Stomach (tissue), 9 donors: ENCODE measurements around the gene NELL1. TPM values are rescaled to one million over a fixed set of nuclear protein-coding genes. Genes with fewer than 3 reads are reported as not detected.
A peak's percentile ranks its signal among the peaks of the same experiment; 100 is the strongest.

Experiments
- DNase-seq, 2 donors: peaks; one replicate each; pipeline versions ENCODE4 v3.0.0 to v3.0.0-alpha.2; 2013 to 2019
- H3K27ac ChIP-seq, 5 donors: fragments of 200-600 bp in 4 of 5; sonication (generic) in 4 of 5; one replicate each; pipeline ENCODE4 v1.5.1; 2013 to 2019; ENCODE audit warnings: mild to moderate bottlenecking in 1 of 5, moderate library complexity in 1 of 5
- H3K27me3 ChIP-seq, 3 donors: fragments of 200-600 bp; sonication (generic); one replicate each; pipeline ENCODE4 v1.5.1; 2017 to 2019; ENCODE audit warnings: mixed run types in 1 of 3
- H3K36me3 ChIP-seq, 4 donors: fragments of 200-600 bp; sonication (generic); 1 replicate in 3 of 4; 2 replicates in 1 of 4; pipeline ENCODE4 v1.5.1; 2016 to 2019
- H3K4me1 ChIP-seq, 4 donors: fragments of 200-600 bp; sonication (generic); one replicate each; pipeline ENCODE4 v1.5.1; 2016 to 2019
- H3K4me3 ChIP-seq, 4 donors: fragments of 200-600 bp; sonication (generic) in 3 of 4; one replicate each; pipeline ENCODE4 v1.5.1; 2016 to 2019; ENCODE audit warnings: mild to moderate bottlenecking in 1 of 4
- H3K9me3 ChIP-seq, 4 donors: fragments of 200-600 bp; sonication (generic); one replicate each; pipeline ENCODE4 v1.5.1; 2016 to 2019
- EP300 ChIP-seq: sonication (generic); formaldehyde crosslinking; IDR thresholded peaks from one replicate; pipeline ENCODE4 v1.6.1; 2017; ENCODE audit warnings: antibody characterized with exemption
- POLR2A ChIP-seq, 4 donors: fragments of 450-650 bp; IDR thresholded peaks; one replicate each; pipeline ENCODE4 v1.6.1; 2016; ENCODE audit warnings: antibody characterized with exemption in 4 of 4, control low read depth in 2 of 4, mild to moderate bottlenecking in 1 of 4, moderate library complexity in 1 of 4
- POLR2AphosphoS5 ChIP-seq, 3 donors: sonication (generic); formaldehyde crosslinking; IDR thresholded peaks; one replicate each; pipeline ENCODE4 v1.6.1; 2016; ENCODE audit warnings: antibody characterized with exemption in 3 of 3
- WGBS, 5 donors: extraction: QIAGEN DNeasy Blood & Tissue Kit in 3 of 5; methylation state at CpG; one replicate each; pipeline versions ENCODE4 v1.1.5 to v1.1.7; 2013 to 2018; 5-methylcytosine and 5-hydroxymethylcytosine counted together
- intact Hi-C: fragments of 100-400 bp; cut with DNase I; formaldehyde crosslinking; loops from one replicate; pipeline ENCODE4 v1.15.1; 2023; ENCODE audit warnings: low total_unique reads
- polyA plus RNA-seq, 3 donors: library from polyadenylated mRNA; stranded (reverse); fragments of 200-250 nt; gene quantifications; one replicate each; pipeline ENCODE4 v1.2.3, GENCODE V29; 2013
- total RNA-seq, 5 donors: library from RNA; depleted of rRNA; stranded (reverse); fragments of >200 nt; gene quantifications; one replicate each; pipeline versions ENCODE4 v1.1.0 to v1.2.3, GENCODE V29; 2014 to 2016
- TF ChIP-seq, protein P1 (sequence below), 7 experiments: fragments of 450-650 bp in 4 of 7; fragments of 200-600 bp in 3 of 7; sonication (generic) in 3 of 7; IDR thresholded peaks; one replicate each; pipeline ENCODE4 v1.5.1; 2016 to 2019; ENCODE audit warnings: antibody characterized with exemption in 7 of 7, control low read depth in 2 of 7, mild to moderate bottlenecking in 1 of 7
- donor health status: healthy with polysubstance abuse.
- donor health status: Bipolar disorder and iron deficiency.
- donor health status: healthy.

Gene NELL1
- total and polyA plus RNA-seq, 8 donors: 0.05 to 15.4 (median 2.7) TPM; not detected in 5

DNA sequence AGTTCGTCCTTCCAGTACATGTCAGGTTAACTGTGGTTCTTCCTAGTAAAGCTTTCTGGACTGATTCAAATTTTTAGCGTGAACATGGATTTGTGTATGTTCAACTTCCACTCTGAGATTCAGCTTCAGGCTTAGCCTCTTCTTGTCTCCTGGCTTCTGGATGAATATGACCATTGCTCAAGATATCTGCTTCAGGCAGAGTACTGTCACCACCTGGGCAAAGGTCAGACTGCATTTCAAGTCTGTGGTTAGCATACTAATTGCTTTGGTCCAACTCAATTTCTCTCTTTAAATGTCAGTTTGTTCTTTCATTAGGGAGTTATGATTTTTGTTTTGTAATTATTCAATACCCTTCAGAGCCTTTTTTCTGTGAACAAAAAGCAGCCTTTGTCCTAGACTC is 440.0 kb downstream of the NELL1 start:
- Histone ChIP-seq H3K36me3 (no peaks in the 10 kb centered on the region), H3K4me1 (no peaks in the 10 kb centered on the region), H3K4me3 (no peak overlapping the region), H3K27ac (no peak overlapping the region), H3K9me3 (peaks cover 0 to 9% (median 4%) of the 10 kb centered on the region in 4 donors), H3K27me3 (no peaks in the 10 kb centered on the region)
- TF ChIP-seq EP300: no peak
- no peak for TF ChIP-seq POLR2A (IDR thresholded peaks at IDR 0.05)
- TF ChIP-seq, protein P1, sequence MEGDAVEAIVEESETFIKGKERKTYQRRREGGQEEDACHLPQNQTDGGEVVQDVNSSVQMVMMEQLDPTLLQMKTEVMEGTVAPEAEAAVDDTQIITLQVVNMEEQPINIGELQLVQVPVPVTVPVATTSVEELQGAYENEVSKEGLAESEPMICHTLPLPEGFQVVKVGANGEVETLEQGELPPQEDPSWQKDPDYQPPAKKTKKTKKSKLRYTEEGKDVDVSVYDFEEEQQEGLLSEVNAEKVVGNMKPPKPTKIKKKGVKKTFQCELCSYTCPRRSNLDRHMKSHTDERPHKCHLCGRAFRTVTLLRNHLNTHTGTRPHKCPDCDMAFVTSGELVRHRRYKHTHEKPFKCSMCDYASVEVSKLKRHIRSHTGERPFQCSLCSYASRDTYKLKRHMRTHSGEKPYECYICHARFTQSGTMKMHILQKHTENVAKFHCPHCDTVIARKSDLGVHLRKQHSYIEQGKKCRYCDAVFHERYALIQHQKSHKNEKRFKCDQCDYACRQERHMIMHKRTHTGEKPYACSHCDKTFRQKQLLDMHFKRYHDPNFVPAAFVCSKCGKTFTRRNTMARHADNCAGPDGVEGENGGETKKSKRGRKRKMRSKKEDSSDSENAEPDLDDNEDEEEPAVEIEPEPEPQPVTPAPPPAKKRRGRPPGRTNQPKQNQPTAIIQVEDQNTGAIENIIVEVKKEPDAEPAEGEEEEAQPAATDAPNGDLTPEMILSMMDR (IDR thresholded peaks at IDR 0.05): no peak
- no peak for TF ChIP-seq POLR2AphosphoS5 (IDR thresholded peaks at IDR 0.05)
- no peak for DNase-seq
- 89 to 94% (median 94%) methylated on average over 2 of the region's 2 CpGs for WGBS, 5 donors
- intact Hi-C loops: no loop called here

DNA sequence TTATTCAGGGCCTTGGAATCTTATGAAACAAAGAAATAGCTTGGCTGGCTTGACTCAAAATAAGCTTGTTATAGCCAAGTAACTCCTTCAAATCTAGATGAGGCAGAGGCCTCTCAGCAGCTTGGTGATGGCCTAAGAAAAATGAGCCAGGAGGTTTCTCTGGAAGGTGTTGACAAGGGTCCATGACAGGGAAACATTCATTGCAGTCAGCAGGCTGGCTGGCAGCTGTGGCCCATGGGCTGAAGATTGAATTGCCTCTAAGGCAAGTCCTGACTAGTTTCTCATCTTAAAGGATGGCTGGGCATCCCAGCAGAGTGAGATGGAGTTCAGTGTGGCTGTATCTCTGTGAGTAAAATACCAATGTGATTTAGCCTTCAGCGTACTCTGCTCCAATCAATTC is 441.0 kb downstream of the NELL1 start:
- no peaks in the 10 kb centered on the region for H3K4me1 ChIP-seq
- H3K9me3 ChIP-seq: no peaks in the 10 kb centered on the region
- no peaks in the 10 kb centered on the region for H3K36me3 ChIP-seq
- H3K27ac ChIP-seq: no peak overlapping the region
- no peak overlapping the region for H3K4me3 ChIP-seq
- TF ChIP-seq POLR2A (IDR thresholded peaks at IDR 0.05) (no peak), POLR2AphosphoS5 (IDR thresholded peaks at IDR 0.05) (no peak), EP300 (no peak)
- TF ChIP-seq, protein P1 (IDR thresholded peaks at IDR 0.05): no peak
- no peak for DNase-seq
- no peaks in the 10 kb centered on the region for H3K27me3 ChIP-seq
- 75 to 98% (median 88%) methylated on average over 1 of the region's 1 CpG for WGBS, 5 donors
- intact Hi-C loops: no loop called here

DNA sequence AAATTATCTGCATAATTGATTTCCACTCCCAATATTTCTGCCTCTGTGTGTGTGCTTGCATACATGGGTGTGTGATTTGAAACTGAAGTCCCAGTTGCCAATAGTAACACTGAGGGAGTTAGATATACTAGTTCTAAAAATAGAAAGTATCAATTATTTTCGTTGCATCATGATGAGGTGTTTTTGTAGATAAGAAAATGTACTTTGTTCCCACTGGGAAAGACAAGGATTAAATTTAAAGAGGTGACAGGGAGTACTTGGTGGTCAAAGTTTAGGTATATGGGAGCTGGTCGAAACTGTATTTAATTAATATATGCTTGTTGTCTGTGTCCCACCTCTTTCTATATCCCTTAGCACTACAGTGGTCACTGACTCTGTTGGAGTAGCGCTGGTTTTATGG is 444.5 kb downstream of the NELL1 start:
- 59 to 72% (median 67%) methylated on average over 3 of the region's 3 CpGs for WGBS, 5 donors
- no peak for TF ChIP-seq POLR2AphosphoS5 (IDR thresholded peaks at IDR 0.05)
- TF ChIP-seq POLR2A (IDR thresholded peaks at IDR 0.05): no peak
- no peak for TF ChIP-seq EP300
- TF ChIP-seq, protein P1 (IDR thresholded peaks at IDR 0.05): no peak

DNA sequence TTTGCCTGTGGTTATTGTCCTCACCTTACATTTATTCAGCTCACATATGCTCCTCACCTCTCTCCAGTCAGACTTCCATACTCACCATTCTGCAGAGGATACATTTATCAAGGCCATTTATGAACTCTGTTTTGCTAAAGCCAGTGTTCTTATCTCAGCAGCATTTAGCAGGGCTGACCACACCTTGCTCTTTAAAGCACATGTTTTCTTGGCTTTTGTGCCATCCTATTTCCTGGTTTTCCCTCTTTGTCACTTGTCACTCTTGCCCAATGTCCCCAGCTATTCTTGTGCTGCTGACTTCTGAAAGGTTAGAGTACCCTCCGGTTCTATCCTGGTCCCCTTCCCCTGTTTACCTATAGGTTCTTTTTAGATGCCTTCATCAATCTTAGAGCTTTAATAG is 446.6 kb downstream of the NELL1 start:
- WGBS, 5 donors: 37 to 68% (median 52%) methylated on average over 1 of the region's 1 CpG
- H3K36me3 ChIP-seq: no peaks in the 10 kb centered on the region
- H3K4me3 ChIP-seq: no peak overlapping the region
- TF ChIP-seq EP300 (no peak), POLR2A (IDR thresholded peaks at IDR 0.05) (no peak), POLR2AphosphoS5 (IDR thresholded peaks at IDR 0.05) (no peak)
- TF ChIP-seq, protein P1 (IDR thresholded peaks at IDR 0.05): no peak
- no peaks in the 10 kb centered on the region for H3K27me3 ChIP-seq
- intact Hi-C loops: no loop called here
- H3K27ac ChIP-seq: no peak overlapping the region
- no peaks in the 10 kb centered on the region for H3K9me3 ChIP-seq
- H3K4me1 ChIP-seq: no peaks in the 10 kb centered on the region
- DNase-seq: peak in 1 of 2 donors; percentile 3

More for the DNA sequence above, 444.5 kb downstream of the NELL1 start:
- no peaks in the 10 kb centered on the region for H3K36me3 ChIP-seq
- no peak overlapping the region for H3K4me3 ChIP-seq
- no peak for DNase-seq
- no peaks in the 10 kb centered on the region for H3K27me3 ChIP-seq
- no peak overlapping the region for H3K27ac ChIP-seq
- no peaks in the 10 kb centered on the region for H3K4me1 ChIP-seq
- intact Hi-C loops: no loop called here
- H3K9me3 ChIP-seq: no peaks in the 10 kb centered on the region
